Gastroesophageal sphincter (tissue), 4 donors: ENCODE measurements around the gene CEACAM6. TPM values are rescaled to one million over a fixed set of nuclear protein-coding genes. Genes with fewer than 3 reads are reported as not detected.
"Not testable (repeated sequence)": the region's sequence is repeated elsewhere in the genome, so short reads cannot be mapped to it uniquely, and the experiment has no call there.

Source experiments
- ATAC-seq: fragments of 150-250 bp; one replicate; pipeline ENCODE4 v1.9.1; 2016; ENCODE audit warnings: mild to moderate bottlenecking, moderate library complexity
- H3K27ac ChIP-seq, 4 donors: fragments of 200-600 bp; sonication (generic) in 3 of 4; 1 replicate in 3 of 4; 2 replicates in 1 of 4; pipeline ENCODE4 v1.5.1; 2016 to 2019
- H3K27me3 ChIP-seq: fragments of 200-600 bp; sonication (generic); one replicate; pipeline ENCODE4 v1.5.1; 2019
- H3K36me3 ChIP-seq, 2 donors: fragments of 200-600 bp; sonication (generic); one replicate each; pipeline ENCODE4 v1.5.1; 2019; ENCODE audit warnings: control low read depth in 1 of 2
- H3K4me1 ChIP-seq, 3 donors: fragments of 200-600 bp; sonication (generic); 1 replicate in 2 of 3; 2 replicates in 1 of 3; pipeline ENCODE4 v1.5.1; 2016 to 2019; ENCODE audit warnings: control low read depth in 2 of 3
- H3K4me3 ChIP-seq, 2 donors: fragments of 200-600 bp; sonication (generic); one replicate each; pipeline ENCODE4 v1.5.1; 2019; ENCODE audit warnings: mild to moderate bottlenecking in 1 of 2, moderate library complexity in 1 of 2
- H3K9me3 ChIP-seq, 3 donors: fragments of 200-600 bp; sonication (generic); one replicate each; pipeline ENCODE4 v1.5.1; 2017 to 2019; ENCODE audit warnings: control low read depth in 2 of 3
- EP300 ChIP-seq: sonication (generic); formaldehyde crosslinking; IDR thresholded peaks from one replicate; pipeline ENCODE4 v1.6.1; 2017; ENCODE audit warnings: antibody characterized with exemption, mild to moderate bottlenecking
- POLR2A ChIP-seq, 2 donors: fragments of 450-650 bp; IDR thresholded peaks; one replicate each; pipeline ENCODE4 v1.6.1; 2017; ENCODE audit warnings: antibody characterized with exemption in 2 of 2, mild to moderate bottlenecking in 2 of 2, moderate library complexity in 1 of 2
- POLR2AphosphoS5 ChIP-seq: sonication (generic); formaldehyde crosslinking; IDR thresholded peaks from one replicate; pipeline ENCODE4 v1.6.1; 2017; ENCODE audit warnings: antibody characterized with exemption
- WGBS, 2 donors: methylation state at CpG; one replicate each; pipeline ENCODE4 v1.1.5; 2018; ENCODE audit warnings: low coverage in 1 of 2; 5-methylcytosine and 5-hydroxymethylcytosine counted together
- total RNA-seq, 4 donors: library from RNA; depleted of rRNA; stranded (reverse); fragments of >200 nt; gene quantifications; one replicate each; pipeline ENCODE4 v1.1.0, GENCODE V29; 2016
- TF ChIP-seq, protein P1 (sequence below), 4 experiments: fragments of 200-600 bp in 2 of 4; fragments of 450-650 bp in 2 of 4; sonication (generic) in 1 of 4; IDR thresholded peaks; one replicate each; pipeline ENCODE4 v1.5.1; 2017 to 2019; ENCODE audit warnings: antibody characterized with exemption in 4 of 4, mild to moderate bottlenecking in 2 of 4, moderate library complexity in 2 of 4

Gene CEACAM6
- total RNA-seq, 4 donors from 2014 or later = 0.78 to 30.2 TPM; not detected in 2

DNA sequence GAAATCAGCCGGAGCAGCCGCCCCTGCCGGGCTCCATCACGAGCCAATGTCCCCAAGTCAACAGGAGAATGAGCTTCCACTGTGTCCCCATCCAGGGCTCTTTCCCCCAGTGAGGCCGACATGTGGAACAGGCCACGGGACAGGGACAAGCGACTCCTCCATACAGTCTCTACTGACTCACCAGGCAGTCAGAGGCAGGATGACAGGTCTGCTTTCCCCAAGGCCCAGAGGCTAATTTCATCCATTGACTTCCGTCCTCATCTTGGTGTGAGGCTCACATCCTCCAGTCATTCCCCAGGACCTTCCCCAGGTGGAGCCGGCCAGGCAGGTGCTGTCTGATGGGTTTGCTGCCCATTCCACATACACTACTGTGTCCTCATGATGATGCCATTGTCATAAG, 3.5 kb downstream of the CEACAM6 start:
- Histone ChIP-seq H3K27me3 (peaks cover 36% of the 10 kb centered on the region), H3K4me1 (no peaks in the 10 kb centered on the region), H3K4me3 (no peak overlapping the region), H3K9me3 (no peaks in the 10 kb centered on the region), H3K36me3 (no peaks in the 10 kb centered on the region), H3K27ac (no peak overlapping the region)
- ATAC-seq = no peak
- TF ChIP-seq, protein P1, sequence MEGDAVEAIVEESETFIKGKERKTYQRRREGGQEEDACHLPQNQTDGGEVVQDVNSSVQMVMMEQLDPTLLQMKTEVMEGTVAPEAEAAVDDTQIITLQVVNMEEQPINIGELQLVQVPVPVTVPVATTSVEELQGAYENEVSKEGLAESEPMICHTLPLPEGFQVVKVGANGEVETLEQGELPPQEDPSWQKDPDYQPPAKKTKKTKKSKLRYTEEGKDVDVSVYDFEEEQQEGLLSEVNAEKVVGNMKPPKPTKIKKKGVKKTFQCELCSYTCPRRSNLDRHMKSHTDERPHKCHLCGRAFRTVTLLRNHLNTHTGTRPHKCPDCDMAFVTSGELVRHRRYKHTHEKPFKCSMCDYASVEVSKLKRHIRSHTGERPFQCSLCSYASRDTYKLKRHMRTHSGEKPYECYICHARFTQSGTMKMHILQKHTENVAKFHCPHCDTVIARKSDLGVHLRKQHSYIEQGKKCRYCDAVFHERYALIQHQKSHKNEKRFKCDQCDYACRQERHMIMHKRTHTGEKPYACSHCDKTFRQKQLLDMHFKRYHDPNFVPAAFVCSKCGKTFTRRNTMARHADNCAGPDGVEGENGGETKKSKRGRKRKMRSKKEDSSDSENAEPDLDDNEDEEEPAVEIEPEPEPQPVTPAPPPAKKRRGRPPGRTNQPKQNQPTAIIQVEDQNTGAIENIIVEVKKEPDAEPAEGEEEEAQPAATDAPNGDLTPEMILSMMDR (IDR thresholded peaks at IDR 0.05) = no peak
- no peak for TF ChIP-seq POLR2AphosphoS5
- TF ChIP-seq EP300 = no peak
- no peak for TF ChIP-seq POLR2A (IDR thresholded peaks at IDR 0.05)
- 63 to 75% methylated on average over 4 of the region's 9 CpGs for WGBS, 2 donors

DNA sequence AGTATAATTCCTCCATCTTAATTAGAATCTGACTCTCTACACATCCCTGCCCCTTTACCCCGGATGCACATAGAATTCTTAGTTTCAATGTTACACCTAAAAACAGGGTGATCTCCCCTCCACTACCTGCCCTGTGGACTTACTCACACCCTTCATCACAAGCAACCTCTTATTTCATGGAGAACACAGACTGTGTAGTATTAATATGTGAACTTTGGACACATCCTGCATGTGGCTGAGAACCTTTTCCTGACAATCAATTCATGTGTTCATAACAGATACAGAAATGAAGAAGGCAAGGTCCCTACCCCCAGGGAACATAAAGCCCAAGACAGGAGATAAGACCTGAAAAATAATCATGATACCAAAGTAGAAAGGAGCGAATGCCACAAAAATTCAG, 11.8 kb downstream of the CEACAM6 start:
- ATAC-seq = no peak
- H3K4me3 ChIP-seq = no peak overlapping the region
- no peaks in the 10 kb centered on the region for H3K4me1 ChIP-seq
- no peak overlapping the region for H3K27ac ChIP-seq
- H3K36me3 ChIP-seq = no peaks in the 10 kb centered on the region
- WGBS, 2 donors = 63% methylated on average over 2 of the region's 2 CpGs; no CpG with 5 or more reads in 1 of the 2 donors
- peaks cover 34% of the 10 kb centered on the region for H3K27me3 ChIP-seq
- no peaks in the 10 kb centered on the region for H3K9me3 ChIP-seq
- TF ChIP-seq, protein P1 (IDR thresholded peaks at IDR 0.05) = no peak
- no peak for TF ChIP-seq EP300
- TF ChIP-seq POLR2AphosphoS5 = no peak
- TF ChIP-seq POLR2A (IDR thresholded peaks at IDR 0.05) = no peak

DNA sequence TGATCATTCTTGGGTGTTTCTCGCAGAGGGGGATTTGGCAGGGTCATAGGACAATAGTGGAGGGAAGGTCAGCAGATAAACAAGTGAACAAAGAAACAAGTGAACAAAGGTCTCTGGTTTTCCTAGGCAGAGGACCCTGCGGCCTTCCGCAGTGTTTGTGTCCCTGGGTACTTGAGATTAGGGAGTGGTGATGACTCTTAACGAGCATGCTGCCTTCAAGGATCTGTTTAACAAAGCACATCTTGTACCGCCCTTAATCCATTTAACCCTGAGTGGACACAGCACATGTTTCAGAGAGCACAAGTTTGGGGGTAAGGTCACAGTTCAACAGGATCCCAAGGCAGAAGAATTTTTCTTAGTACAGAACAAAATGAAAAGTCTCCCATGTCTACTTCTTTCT, 12.8 kb downstream of the CEACAM6 start:
- peaks cover 34% of the 10 kb centered on the region for H3K27me3 ChIP-seq
- H3K4me1 ChIP-seq, H3K9me3 ChIP-seq, ATAC-seq, H3K27ac ChIP-seq, H3K36me3 ChIP-seq, H3K4me3 ChIP-seq: not testable (repeated sequence)
- 71% methylated on average over 1 of the region's 5 CpGs; no CpG with 5 or more reads in 1 of the 2 donors for WGBS, 2 donors

DNA sequence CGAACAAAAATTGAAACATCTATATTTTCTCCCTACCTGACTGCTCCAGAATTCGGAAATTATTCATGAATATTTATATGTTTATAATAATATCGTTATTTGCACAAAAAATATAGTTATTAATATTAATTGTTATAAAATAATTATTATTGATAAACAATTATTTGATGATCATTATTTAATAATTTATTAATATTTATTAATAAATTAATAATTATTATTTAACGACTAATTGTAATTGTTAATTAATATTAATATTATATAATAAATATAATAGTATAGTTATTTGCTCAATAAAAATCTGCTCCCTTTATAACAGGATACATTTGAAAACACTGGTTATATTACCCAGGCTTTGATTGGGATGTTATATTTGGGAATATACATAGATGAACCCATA, 14.3 kb downstream of the CEACAM6 start:
- H3K4me1 ChIP-seq = no peaks in the 10 kb centered on the region
- WGBS, 2 donors = 93 to 95% methylated on average over 4 of the region's 4 CpGs
- no peak overlapping the region for H3K4me3 ChIP-seq
- no peaks in the 10 kb centered on the region for H3K9me3 ChIP-seq
- H3K27me3 ChIP-seq = peaks cover 42% of the 10 kb centered on the region
- no peaks in the 10 kb centered on the region for H3K36me3 ChIP-seq
- no peak for TF ChIP-seq EP300
- TF ChIP-seq, protein P1 (IDR thresholded peaks at IDR 0.05) = no peak
- TF ChIP-seq POLR2AphosphoS5 = no peak
- TF ChIP-seq POLR2A (IDR thresholded peaks at IDR 0.05) = no peak
- H3K27ac ChIP-seq = no peak overlapping the region
- ATAC-seq = no peak

DNA sequence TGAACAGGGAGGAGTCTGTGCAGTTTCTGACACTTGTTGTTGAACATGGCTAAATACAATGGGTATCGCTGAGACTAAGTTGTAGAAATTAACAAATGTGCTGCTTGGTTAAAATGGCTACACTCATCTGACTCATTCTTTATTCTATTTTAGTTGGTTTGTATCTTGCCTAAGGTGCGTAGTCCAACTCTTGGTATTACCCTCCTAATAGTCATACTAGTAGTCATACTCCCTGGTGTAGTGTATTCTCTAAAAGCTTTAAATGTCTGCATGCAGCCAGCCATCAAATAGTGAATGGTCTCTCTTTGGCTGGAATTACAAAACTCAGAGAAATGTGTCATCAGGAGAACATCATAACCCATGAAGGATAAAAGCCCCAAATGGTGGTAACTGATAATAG, 16.1 kb downstream of the CEACAM6 start:
- 82% methylated on average over 2 of the region's 2 CpGs; no CpG with 5 or more reads in 1 of the 2 donors for WGBS, 2 donors
- H3K36me3 ChIP-seq = no peaks in the 10 kb centered on the region
- ATAC-seq = no peak

More for the DNA sequence above, 16.1 kb downstream of the CEACAM6 start:
- TF ChIP-seq EP300 = no peak
- no peak for TF ChIP-seq POLR2AphosphoS5
- TF ChIP-seq, protein P1 (IDR thresholded peaks at IDR 0.05) = no peak
- TF ChIP-seq POLR2A (IDR thresholded peaks at IDR 0.05) = no peak
- Histone ChIP-seq H3K4me3 (no peak overlapping the region), H3K27ac (no peak overlapping the region), H3K27me3 (peaks cover 37% of the 10 kb centered on the region), H3K4me1 (no peaks in the 10 kb centered on the region), H3K9me3 (no peaks in the 10 kb centered on the region)
